ENCODE measurements around the gene GATAD2B. TPM values are rescaled to one million over a fixed set of nuclear protein-coding genes. Genes with fewer than 3 reads are reported as not detected.
"Not testable (repeated sequence)": the region's sequence is repeated elsewhere in the genome, so short reads cannot be mapped to it uniquely, and the experiment has no call there.

GATAD2B gene
- total RNA-seq, 1 donor from 2014 or later: 15.5 TPM

DNA sequence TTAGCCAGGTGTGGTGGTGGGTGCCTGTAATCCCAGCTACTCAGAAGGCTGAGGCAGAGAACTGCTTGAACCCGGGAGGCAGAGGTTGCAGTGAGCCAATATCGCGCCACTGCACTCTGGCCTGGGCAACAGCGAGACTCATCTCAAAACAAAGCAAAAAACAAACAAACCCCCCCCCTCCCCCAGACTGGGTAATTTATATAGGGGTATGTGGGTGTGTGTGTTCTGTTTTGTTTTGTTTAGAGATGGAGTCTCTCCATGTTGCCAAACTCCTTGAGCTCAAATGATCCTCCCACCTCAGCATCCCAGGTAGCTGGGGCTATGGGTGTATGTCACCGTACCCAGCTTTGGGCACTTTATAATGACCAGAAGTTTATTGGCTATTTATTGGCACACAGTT is 74.0 kb downstream of the GATAD2B start:
- no peak for FAIRE-seq
- DNase-seq (ENCODE audit: low spot score in 2 of 2): no peak

DNA sequence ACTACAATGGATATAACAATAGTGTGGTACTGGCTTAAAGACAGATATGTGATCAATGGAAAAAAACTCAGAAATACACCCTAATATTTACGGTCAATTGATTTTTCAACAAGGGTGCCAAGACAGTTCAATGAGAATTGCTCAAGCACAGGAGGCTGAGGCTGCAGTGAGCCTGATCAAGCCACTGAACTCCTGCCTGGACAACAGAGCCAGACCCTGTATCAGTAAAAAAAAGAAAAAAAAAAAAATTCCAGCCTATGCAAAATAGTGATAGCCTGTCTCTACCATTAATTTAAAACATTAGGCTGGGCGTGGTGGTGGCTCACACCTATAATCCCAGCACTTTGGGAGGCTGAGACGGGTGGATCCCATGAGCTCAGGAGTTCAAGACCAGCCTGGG is 77.6 kb downstream of the GATAD2B start:
- DNase-seq (ENCODE audit: low spot score in 2 of 2) (no peak), FAIRE-seq (no peak)

GRCh38 chr1:153844349-153844748 is 78.4 kb downstream of the GATAD2B start:
- not testable (repeated sequence) for FAIRE-seq; DNase-seq (ENCODE audit: low spot score in 2 of 2)

GRCh38 chr1:153842006-153842471 is 80.7 kb downstream of the GATAD2B start:
- no peak for FAIRE-seq
- no peak for DNase-seq (ENCODE audit: low spot score in 2 of 2)

GRCh38 chr1:153841463-153841994 is 81.2 kb downstream of the GATAD2B start:
- DNase-seq (ENCODE audit: low spot score in 2 of 2) (no peak), FAIRE-seq (no peak)

DNA sequence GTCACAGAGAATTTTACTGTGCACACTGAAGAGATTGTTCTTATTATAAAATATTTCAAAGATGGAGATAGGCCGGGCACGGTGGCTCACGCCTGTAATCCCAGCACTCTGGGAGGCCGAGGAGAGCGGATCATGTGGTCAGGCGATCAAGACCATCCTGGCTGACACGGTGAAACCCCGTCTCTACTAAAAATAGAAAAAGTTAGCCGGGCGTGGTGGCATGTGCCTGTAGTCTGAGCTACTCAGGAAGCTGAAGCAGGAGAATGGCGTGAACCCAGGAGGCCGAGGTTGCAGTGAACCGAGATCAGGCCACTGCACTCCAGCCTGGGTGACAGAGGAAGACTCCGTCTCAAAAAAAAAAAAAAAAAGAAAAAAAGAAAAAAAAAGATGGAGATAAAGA is 82.0 kb downstream of the GATAD2B start:
- FAIRE-seq; DNase-seq (ENCODE audit: low spot score in 2 of 2): not testable (repeated sequence)

DNA sequence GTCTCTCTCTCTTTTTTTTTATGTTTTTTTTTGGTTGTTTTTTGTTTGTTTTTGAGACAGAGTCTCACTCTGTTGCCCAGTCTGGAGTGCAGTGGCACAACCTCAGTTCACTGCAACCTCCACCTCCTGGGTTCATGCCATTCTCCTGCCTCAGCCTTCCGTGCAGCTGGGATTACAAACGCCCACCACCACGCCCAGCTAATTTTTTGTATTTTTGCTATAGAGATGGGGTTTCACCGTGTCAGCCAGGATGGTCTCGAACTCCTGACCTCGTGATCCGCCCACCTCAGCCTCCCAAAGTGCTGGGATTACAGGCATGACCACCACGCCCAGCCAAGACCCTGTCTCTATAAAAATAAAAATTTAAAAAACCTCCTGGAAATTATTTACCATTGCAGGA is 88.8 kb downstream of the GATAD2B start:
- not testable (repeated sequence) for FAIRE-seq; DNase-seq (ENCODE audit: low spot score in 2 of 2)

DNA sequence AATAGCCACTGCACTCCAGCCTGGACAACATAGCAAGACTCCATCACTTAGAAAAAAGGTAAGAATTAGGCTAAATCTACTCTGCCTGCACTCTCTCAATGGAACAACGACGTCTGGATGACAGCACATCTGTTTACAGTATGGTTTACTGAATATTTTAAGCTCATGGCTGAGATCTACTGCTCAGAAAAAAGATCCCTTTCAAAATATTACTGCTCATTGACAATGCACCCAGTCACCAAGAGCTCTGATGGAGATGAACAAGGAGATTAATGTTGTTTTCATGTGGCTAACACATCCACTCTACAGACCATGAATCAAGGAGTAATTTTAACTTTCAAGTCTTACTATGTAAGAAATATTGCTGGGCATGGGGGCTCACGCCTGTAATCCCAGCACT is 89.6 kb downstream of the GATAD2B start:
- FAIRE-seq (no peak), DNase-seq (ENCODE audit: low spot score in 2 of 2) (no peak)

DNA sequence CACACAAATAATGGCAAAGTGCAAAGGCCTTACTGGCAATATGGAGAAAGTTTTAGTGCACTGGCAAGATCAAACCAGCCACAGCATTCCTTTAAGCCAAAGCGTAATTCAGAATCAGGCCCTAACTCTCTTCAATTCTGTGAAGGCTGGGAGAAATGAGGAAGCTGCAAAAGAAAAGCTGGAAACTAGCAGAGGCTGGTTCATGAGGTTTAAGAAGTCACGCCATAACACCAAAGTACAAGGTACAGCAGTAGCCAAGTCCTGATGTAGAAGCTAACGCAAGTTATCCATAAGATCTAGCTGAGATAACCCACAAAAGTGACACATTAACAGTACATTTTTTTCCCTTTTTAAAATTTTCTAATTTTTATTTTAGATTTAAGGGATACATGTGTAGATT is 90.5 kb downstream of the GATAD2B start:
- DNase-seq (ENCODE audit: low spot score in 2 of 2) (no peak), FAIRE-seq (no peak)

DNA sequence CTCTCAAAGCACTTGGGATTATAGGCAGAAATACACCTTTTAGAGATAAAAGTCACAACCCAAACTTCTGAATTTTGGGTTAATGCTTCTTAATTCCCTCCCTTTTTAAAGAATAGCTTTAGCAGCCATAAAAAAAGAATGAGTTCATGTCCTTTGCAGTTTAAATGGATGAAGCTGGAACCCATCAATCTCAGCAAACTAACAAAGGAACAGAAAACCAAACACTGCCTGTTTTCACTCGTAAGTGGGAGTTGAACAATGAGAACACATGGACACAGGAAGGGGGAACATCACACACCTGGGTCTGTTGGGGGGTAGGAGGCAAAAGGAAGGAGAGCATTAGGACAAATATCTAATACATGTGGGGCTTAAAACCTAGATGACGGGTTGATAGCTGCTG is 91.7 kb downstream of the GATAD2B start:
- no peak for FAIRE-seq

DNA sequence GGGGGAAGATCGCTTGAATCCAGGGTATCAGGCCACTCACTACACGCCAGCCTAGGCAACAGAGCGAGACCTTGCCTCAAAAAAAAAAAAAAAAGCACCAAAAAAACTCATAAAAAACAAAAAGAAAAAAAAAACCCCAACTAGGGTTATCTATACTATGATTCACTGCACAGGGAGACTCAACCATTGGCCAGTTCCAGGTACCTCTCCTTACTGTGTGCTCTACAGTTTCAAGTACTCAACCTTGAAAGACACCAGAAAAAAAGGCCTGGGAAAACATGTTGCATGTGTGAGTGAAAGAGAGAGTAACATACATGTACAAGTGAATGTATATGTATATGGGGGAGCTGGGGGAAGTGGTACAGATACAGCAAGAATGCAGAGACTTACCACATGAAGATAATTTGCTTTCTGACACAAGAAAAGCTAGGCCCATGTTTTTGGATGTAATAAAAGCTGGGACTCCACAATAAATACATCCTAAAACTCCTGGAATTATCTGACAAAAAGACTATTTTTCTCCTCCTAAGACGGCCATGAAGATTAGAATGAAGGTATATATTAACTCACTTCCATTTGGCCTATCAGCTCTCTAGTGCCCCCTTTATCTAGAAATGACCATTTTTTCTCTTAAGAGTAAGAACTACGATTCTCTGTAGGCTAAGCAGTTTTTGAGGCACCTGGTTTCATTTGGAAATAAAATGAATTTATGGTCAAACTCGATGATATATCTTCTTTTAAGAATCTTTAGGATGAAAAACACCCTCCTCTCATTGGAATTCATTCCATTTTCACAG is 95.4 kb downstream of the GATAD2B start:
- DNase-seq (ENCODE audit: low spot score in 2 of 2) (no peak), FAIRE-seq (no peak)

More for the DNA sequence above, 91.7 kb downstream of the GATAD2B start:
- DNase-seq (ENCODE audit: low spot score in 2 of 2): no peak

GRCh38 chr1:153818876-153819275 is 103.9 kb downstream of the GATAD2B start:
- no peak for FAIRE-seq

GRCh38 chr1:153816283-153816889 is 106.4 kb downstream of the GATAD2B start:
- FAIRE-seq: no peak
- DNase-seq (ENCODE audit: low spot score in 2 of 2): no peak

More at GRCh38 chr1:153818876-153819275, 103.9 kb downstream of the GATAD2B start:
- DNase-seq (ENCODE audit: low spot score in 2 of 2): no peak

DNA sequence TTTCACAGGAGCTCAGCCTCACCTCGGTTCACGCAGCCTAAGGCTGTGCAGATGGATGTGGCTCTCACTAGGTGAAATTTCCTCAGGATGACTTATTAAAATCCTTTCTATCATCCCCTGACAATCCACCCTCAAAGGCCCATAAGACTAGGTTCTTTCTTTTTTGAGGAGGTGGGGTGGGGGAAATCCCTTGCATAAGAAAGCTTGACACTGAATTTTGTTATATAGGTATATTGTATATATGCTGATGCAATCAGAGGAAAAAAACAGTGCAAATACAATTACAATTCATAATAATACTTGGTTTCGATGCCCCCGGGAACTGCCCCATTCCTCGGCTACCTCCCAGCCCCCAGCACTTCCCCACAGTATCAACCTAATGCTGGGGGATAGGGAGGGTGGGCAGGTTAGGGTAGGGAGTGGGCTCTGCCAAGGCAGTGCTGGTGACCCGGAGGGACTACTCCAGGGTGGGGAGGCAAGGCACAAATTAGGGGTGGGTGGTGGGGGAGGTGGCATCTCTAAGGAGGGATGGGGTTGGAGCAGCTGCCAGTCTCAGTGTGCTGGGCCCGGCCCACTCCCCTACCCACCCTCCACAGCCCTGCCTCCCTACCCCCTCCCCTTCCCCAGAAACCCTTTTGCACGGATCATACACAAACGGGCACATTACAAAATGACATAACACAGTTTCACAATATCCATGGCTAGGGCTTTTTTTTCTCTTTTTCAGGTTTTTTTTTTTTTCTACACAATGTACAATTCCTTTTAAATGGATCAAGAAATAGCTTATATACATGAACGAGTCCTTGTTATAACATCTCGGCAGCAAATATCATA is 116.7 kb downstream of the GATAD2B start:
- FAIRE-seq: no peak
- DNase-seq (ENCODE audit: low spot score in 2 of 2): no peak

GRCh38 chr1:153805042-153805745 is 117.6 kb downstream of the GATAD2B start:
- FAIRE-seq: no peak

GRCh38 chr1:153804112-153804511 is 118.7 kb downstream of the GATAD2B start:
- FAIRE-seq: no peak

More at GRCh38 chr1:153805042-153805745, 117.6 kb downstream of the GATAD2B start:
- peak in 1 of 2 donors; percentile 52 for DNase-seq (ENCODE audit: low spot score in 2 of 2)

DNA sequence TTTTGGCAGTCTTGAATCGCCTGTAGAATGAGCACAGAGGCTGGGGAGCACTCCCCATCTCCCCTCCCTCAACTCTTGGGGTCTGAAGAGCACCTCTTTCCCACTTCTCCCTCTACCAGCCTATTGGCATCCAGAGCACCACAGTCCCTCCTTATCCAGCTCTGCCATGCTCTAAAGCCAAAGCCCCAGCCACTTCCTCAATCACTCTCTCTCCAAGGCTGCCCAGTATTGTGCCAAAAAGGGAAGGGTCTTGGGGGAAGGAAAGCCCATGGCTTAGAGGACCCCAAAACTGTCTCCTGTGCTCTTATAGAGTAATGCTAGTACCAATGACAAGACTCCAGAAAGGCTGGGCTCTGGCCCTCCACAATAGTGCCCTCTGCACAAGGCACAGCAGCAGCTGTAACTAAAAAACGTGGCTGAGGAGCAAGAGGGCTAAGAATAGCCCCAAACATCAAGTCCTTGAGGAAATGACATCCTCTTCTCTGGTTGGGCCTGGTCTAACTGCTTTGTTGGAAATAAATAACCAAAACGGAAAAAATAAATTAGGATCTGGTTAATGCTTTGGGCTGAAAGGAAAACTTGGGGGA is 119.2 kb downstream of the GATAD2B start:
- DNase-seq (ENCODE audit: low spot score in 2 of 2): no peak
- FAIRE-seq: no peak

More at GRCh38 chr1:153804112-153804511, 118.7 kb downstream of the GATAD2B start:
- no peak for DNase-seq (ENCODE audit: low spot score in 2 of 2)

DNA sequence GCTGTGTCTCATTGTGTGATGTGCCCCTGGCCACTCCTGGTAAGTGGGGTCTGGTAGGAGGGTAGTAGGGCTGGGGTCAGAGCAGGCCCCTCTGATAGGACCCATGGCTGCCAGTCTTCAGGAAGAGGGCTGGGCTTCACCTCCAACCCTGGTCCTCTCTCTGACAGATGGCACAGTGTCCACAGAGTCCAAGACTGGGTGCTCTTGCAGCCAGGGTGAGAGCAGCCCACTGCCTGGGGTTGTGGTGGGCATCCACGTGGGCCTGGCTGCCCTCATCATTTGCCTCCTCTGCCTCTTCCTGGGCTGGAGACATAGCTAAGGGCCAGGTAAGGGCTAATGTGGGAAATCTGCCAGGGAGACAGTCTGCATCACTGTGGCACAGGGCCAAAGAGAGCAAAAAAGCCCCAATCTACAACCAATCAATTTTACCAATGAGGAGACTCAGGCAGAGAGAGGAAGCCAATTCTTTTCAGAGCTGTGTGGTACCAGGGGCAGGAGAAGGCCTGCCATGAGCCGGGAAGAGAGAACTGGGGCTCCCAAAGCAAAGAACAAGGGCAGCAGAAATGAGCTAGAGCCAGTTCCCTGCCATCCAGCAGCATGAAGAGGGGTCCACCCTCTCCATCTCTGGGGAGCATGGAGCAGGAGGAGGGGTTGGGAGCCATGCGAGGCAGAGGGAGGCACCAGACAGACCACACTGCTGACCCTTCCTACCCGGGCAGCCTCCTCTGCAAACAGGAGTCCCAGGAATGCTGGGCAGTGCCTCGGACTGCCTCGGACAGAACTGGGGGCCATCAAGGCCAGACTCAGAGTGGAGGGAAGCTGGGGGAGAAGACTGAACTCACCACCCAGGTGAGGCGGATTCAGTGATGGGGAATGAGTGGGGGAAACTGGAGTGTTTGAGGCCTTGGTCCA is 120.7 kb downstream of the GATAD2B start:
- DNase-seq (ENCODE audit: low spot score in 2 of 2) (no peak), FAIRE-seq (no peak)
